Calu3 (cell line): ENCODE data around the gene DKC1. TPM values are rescaled to one million over a fixed set of nuclear protein-coding genes. Genes with fewer than 3 reads are reported as not detected.

ENCODE experiments used
- BruUV-seq: library from RNA; stranded (reverse); fragments of 400-500 nt; replicated peaks from 2 replicates; lab custom pipeline; 2021; lab: Mats Ljungman, UMichigan
- CTCF ChIA-PET: fragments of 300-600 bp; sonication (Branson Sonifier 250); formaldehyde crosslinking; loops from one replicate; lab custom pipeline; 2022; ENCODE audit warnings: antibody characterized with exemption; lab: Charles Lee
- DNase-seq: peaks from one replicate; pipeline ENCODE4 v3.0.0; 2022
- H3K27ac Mint-ChIP-seq: one replicate; pipeline ENCODE4 v1.8.0; 2022; ENCODE audit warnings: mixed read lengths; ENCODE audit not compliant: unreplicated experiment
- H3K27me3 Mint-ChIP-seq: one replicate; pipeline ENCODE4 v1.8.0; 2022; ENCODE audit warnings: mixed read lengths; ENCODE audit not compliant: unreplicated experiment
- H3K36me3 Mint-ChIP-seq: one replicate; pipeline ENCODE4 v1.8.0; 2022; ENCODE audit warnings: mild to moderate bottlenecking, moderate library complexity, mixed read lengths; ENCODE audit not compliant: insufficient read depth, unreplicated experiment
- H3K4me1 Mint-ChIP-seq: one replicate; pipeline ENCODE4 v1.8.0; 2022; ENCODE audit warnings: mild to moderate bottlenecking, low read depth, mixed read lengths; ENCODE audit not compliant: unreplicated experiment
- H3K4me3 Mint-ChIP-seq: one replicate; pipeline ENCODE4 v1.8.0; 2022; ENCODE audit warnings: mild to moderate bottlenecking, low read depth, moderate library complexity, mixed read lengths; ENCODE audit not compliant: unreplicated experiment
- H3K9me3 Mint-ChIP-seq: one replicate; pipeline ENCODE4 v1.8.0; 2022; ENCODE audit warnings: low read depth, mixed read lengths; ENCODE audit not compliant: unreplicated experiment
- CTCF ChIP-seq: fragments of 200-600 bp; IDR thresholded peaks from one replicate; pipeline ENCODE4 v1.8.0; 2022; ENCODE audit warnings: antibody characterized with exemption; ENCODE audit not compliant: unreplicated experiment
- intact Hi-C: fragments of 100-400 bp; cut with micrococcal nuclease; formaldehyde crosslinking; loops from one replicate; pipeline ENCODE4 v1.10.0; 2022; ENCODE audit not compliant: unreplicated experiment
- total RNA-seq: library from RNA; stranded (reverse); gene quantifications from 2 replicates; pipeline ENCODE4 v1.2.3, GENCODE V29; 2022

The DKC1 gene
- total RNA-seq, 1 experiment from 2014 or later, result 112 TPM

- DNase-seq, result no peak
- CTCF ChIA-PET, result no interaction called here
- TF ChIP-seq CTCF, result no peak
- no peak overlapping the region for H3K27ac Mint-ChIP-seq
- no peaks in the 10 kb centered on the region for H3K36me3 Mint-ChIP-seq
- no TSS peak for BruUV-seq
- H3K27me3 Mint-ChIP-seq, result peaks cover 59% of the 10 kb centered on the region
- H3K9me3 Mint-ChIP-seq, result no peaks in the 10 kb centered on the region
- H3K4me1 Mint-ChIP-seq, result peaks cover 20% of the 10 kb centered on the region
- intact Hi-C loops, result no loop called here
- H3K4me3 Mint-ChIP-seq, result no peak overlapping the region
Observed at GRCh38 chrX:154737136-154737535, 25.5 kb upstream of the DKC1 start.

GRCh38 chrX:154738011-154738738, 24.5 kb upstream of the DKC1 start:
- peaks cover 67% of the 10 kb centered on the region for H3K27me3 Mint-ChIP-seq
- H3K27ac Mint-ChIP-seq, result no peak overlapping the region
- no peaks in the 10 kb centered on the region for H3K36me3 Mint-ChIP-seq
- peak; percentile 15 for DNase-seq
- H3K9me3 Mint-ChIP-seq, result no peaks in the 10 kb centered on the region
- peaks cover 9% of the 10 kb centered on the region for H3K4me1 Mint-ChIP-seq
- no TSS peak for BruUV-seq
- TF ChIP-seq CTCF, result no peak
- intact Hi-C loops, result no loop called here
- no peak overlapping the region for H3K4me3 Mint-ChIP-seq
- CTCF ChIA-PET, result no interaction called here

GRCh38 chrX:154739952-154740465, 22.7 kb upstream of the DKC1 start:
- no peak overlapping the region for H3K4me3 Mint-ChIP-seq
- no peak for DNase-seq
- TF ChIP-seq CTCF, result no peak
- H3K4me1 Mint-ChIP-seq, result peaks cover 8% of the 10 kb centered on the region
- CTCF ChIA-PET, result no interaction called here
- BruUV-seq, result no TSS peak
- no peaks in the 10 kb centered on the region for H3K36me3 Mint-ChIP-seq
- H3K27ac Mint-ChIP-seq, result no peak overlapping the region
- H3K9me3 Mint-ChIP-seq, result no peaks in the 10 kb centered on the region
- peaks cover 66% of the 10 kb centered on the region for H3K27me3 Mint-ChIP-seq
- intact Hi-C loops, result no loop called here

GRCh38 chrX:154742613-154743012, 20.1 kb upstream of the DKC1 start:
- Mint-ChIP-seq H3K27me3 (peaks cover 40% of the 10 kb centered on the region), H3K27ac (no peak overlapping the region), H3K9me3 (no peaks in the 10 kb centered on the region), H3K4me3 (no peak overlapping the region), H3K36me3 (no peaks in the 10 kb centered on the region), H3K4me1 (peaks cover 8% of the 10 kb centered on the region)
- BruUV-seq, result no TSS peak
- intact Hi-C loops, result no loop called here
- no peak for TF ChIP-seq CTCF
- CTCF ChIA-PET, result no interaction called here
- no peak for DNase-seq
